K562 (cell line): ENCODE measurements around the gene PMFBP1. TPM values are rescaled to one million over a fixed set of nuclear protein-coding genes. Genes with fewer than 3 reads are reported as not detected.

Source experiments
- ATAC-seq: fragments of 200-7000 bp; cut with Tn5 transposase; 3 replicates; pipeline ENCODE4 v1.9.1; 2020; ENCODE audit warnings: moderate library complexity
- BruUV-seq: library from RNA; stranded (reverse); fragments of 400-500 nt; replicated peaks from 2 replicates; lab custom pipeline; 2021; lab: Mats Ljungman, UMichigan
- CTCF ChIA-PET: fragments of 300-600 bp; formaldehyde crosslinking; extraction: SDS; loops from one replicate; lab custom pipeline; 2021; ENCODE audit warnings: low intra/inter-chr PET ratio; lab: Yijun Ruan, JAX
- POLR2A ChIA-PET: fragments of 300-600, 350-650 bp; sonication (Branson Sonifier 250); formaldehyde crosslinking; extraction: SDS; loops from one replicate; lab custom pipeline; 2021; ENCODE audit warnings: antibody characterized with exemption, inconsistent platforms; lab: Yijun Ruan, JAX
- DNase-seq, 4 experiments: peaks; one replicate each; pipeline versions ENCODE4 v3.0.0 to v3.0.0-alpha.2; 2011 to 2018; ENCODE audit warnings: low spot score in 3 of 4, mixed read lengths in 3 of 4; ENCODE audit errors: extremely low read depth in 1 of 4
- FAIRE-seq: peaks from 2 replicates; lab custom pipeline; 2011; peaks lifted over from hg19 to GRCh38; lab: Jason Lieb, UNC
- H2AFZ ChIP-seq: 2 replicates; pipeline ENCODE4 v1.6.0; 2011; ENCODE audit warnings: low read depth, low read length, control low read depth, inconsistent platforms
- H3K27ac ChIP-seq: fragments of 200-600 bp; 3 replicates; pipeline ENCODE4 v1.8.0; 2011; ENCODE audit warnings: low read depth, mild to moderate bottlenecking, control low read depth, inconsistent platforms, low read length, moderate library complexity, mixed read lengths; ENCODE audit errors: extremely low read depth
- H3K27me3 ChIP-seq, 2 experiments: fragments of 300-600 bp in 1 of 2; 2 replicates in 1 of 2; 3 replicates in 1 of 2; pipeline versions ENCODE4 v1.6.0 to v1.8.0; 2011; ENCODE audit warnings: inconsistent platforms in 2 of 2, low read length in 2 of 2, mild to moderate bottlenecking in 1 of 2, mixed read lengths in 1 of 2, moderate library complexity in 1 of 2; ENCODE audit not compliant: control insufficient read depth in 2 of 2, insufficient read depth in 2 of 2
- H3K36me3 ChIP-seq: fragments of 300-600 bp; 3 replicates; pipeline ENCODE4 v1.8.0; 2011; ENCODE audit warnings: mild to moderate bottlenecking, low read length, inconsistent platforms; ENCODE audit not compliant: control insufficient read depth, insufficient read depth
- H3K4me1 ChIP-seq, 2 experiments: fragments of 200-600 bp in 1 of 2; replicated peaks in 1 of 2; 2 replicates in 1 of 2; 3 replicates in 1 of 2; pipeline versions ENCODE4 v1.5.1 to v1.8.0; 2011; ENCODE audit warnings: inconsistent platforms in 2 of 2, low read length in 2 of 2, mild to moderate bottlenecking in 1 of 2, mixed read lengths in 1 of 2, moderate library complexity in 1 of 2; ENCODE audit not compliant: control insufficient read depth in 2 of 2, insufficient read depth in 2 of 2
- H3K4me2 ChIP-seq: 2 replicates; pipeline ENCODE4 v1.6.1; 2011; ENCODE audit warnings: low read length, control low read depth, inconsistent platforms, mixed read lengths; ENCODE audit not compliant: insufficient read depth
- H3K4me3 ChIP-seq: fragments of 200-600 bp; sonication (generic), shearing (Covaris generic); 2 replicates; pipeline ENCODE4 v1.5.1; 2016; ENCODE audit warnings: control low read depth, inconsistent platforms
- H3K79me2 ChIP-seq: fragments of 200-600 bp; 3 replicates; pipeline ENCODE4 v1.8.0; 2011; ENCODE audit warnings: low read length, inconsistent platforms; ENCODE audit not compliant: control insufficient read depth, insufficient read depth
- H3K9ac ChIP-seq, 2 experiments: 2 replicates each; pipeline versions ENCODE4 v1.6.0 to v1.6.1; 2011; ENCODE audit warnings: low read depth in 2 of 2, low read length in 2 of 2, control low read depth in 1 of 2, inconsistent platforms in 1 of 2, mild to moderate bottlenecking in 1 of 2, mixed read lengths in 1 of 2; ENCODE audit not compliant: insufficient read depth in 1 of 2
- H3K9me1 ChIP-seq: one replicate; pipeline ENCODE4 v1.6.0; 2011; ENCODE audit warnings: inconsistent platforms, mild to moderate bottlenecking, low read length, moderate library complexity; ENCODE audit not compliant: control insufficient read depth, insufficient read depth
- H3K9me3 ChIP-seq: replicated peaks from 2 replicates; pipeline ENCODE4 v1.5.1; 2011; ENCODE audit warnings: low read depth, low read length, inconsistent platforms; ENCODE audit not compliant: control insufficient read depth, insufficient read depth
- H4K20me1 ChIP-seq: replicated peaks from 2 replicates; pipeline ENCODE4 v1.6.1; 2011; ENCODE audit warnings: low read length, inconsistent platforms, mixed read lengths; ENCODE audit not compliant: control insufficient read depth, insufficient read depth
- NUFIP1 ChIP-seq: fragments of 450-650 bp; IDR thresholded peaks from 2 replicates; pipeline ENCODE4 v1.6.1; 2018; ENCODE audit not compliant: partially characterized antibody
- WGBS: fragments of 100-300 bp; shearing (Covaris generic); methylation state at CpG from one replicate; pipeline ENCODE4 v1.1.6; 2016; ENCODE audit warnings: low coverage, mixed read lengths; ENCODE audit not compliant: insufficient coverage; ENCODE audit errors: missing lambda C conversion rate; 5-methylcytosine and 5-hydroxymethylcytosine counted together
- in situ Hi-C: fragments of 300-500 bp; cut with MboI; formaldehyde crosslinking; loops from 4 replicates; pipeline ENCODE4 v1.15.0; 2018; ENCODE audit warnings: inconsistent platforms, mixed read lengths
- intact Hi-C: fragments of 100-400 bp; cut with micrococcal nuclease; formaldehyde crosslinking; loops from 2 replicates; pipeline ENCODE4 v1.14.2; 2022
- polyA plus RNA-seq, 8 experiments: library from polyadenylated mRNA; depleted of rRNA in 4 of 8; stranded (reverse) in 5 of 8; unstranded in 3 of 8; fragments of >200 nt; fragmentation: Nextera tagmentation in 2 of 8; fragmentation: Illumina TruSeq in 1 of 8; extraction: Ambion mirVana in 2 of 8; extraction: Trizol in 1 of 8; gene quantifications; 2 replicates each; pipeline versions ENCODE4 v1.2.1 to v1.2.3, GENCODE V29; 2011 to 2014; ENCODE audit warnings: inconsistent platforms in 1 of 8, missing spikeins in 1 of 8
- total RNA-seq, 7 experiments: library from RNA; depleted of rRNA in 6 of 7; stranded (reverse); fragments of >200 nt in 6 of 7; fragmentation: Illumina TruSeq in 2 of 7; extraction: Trizol in 2 of 7; gene quantifications; 2 replicates each; pipeline versions ENCODE4 v1.2.1 to v1.2.3, GENCODE V29; 2011 to 2021; ENCODE audit warnings: low replicate concordance in 1 of 7
- TF ChIP-seq, protein P1 (sequence below): fragments of 450-650 bp; IDR thresholded peaks from 2 replicates; pipeline ENCODE4 v1.6.1; 2016

Gene PMFBP1
- total and polyA plus RNA-seq, 9 of the 15 experiments (the other 6 are each of a cell fraction or from before 2014, with no cell fraction given), result 0.13 to 0.91 (median 0.47) TPM

- DNase-seq (no peak), ATAC-seq (no peak)
- WGBS, result under 1% methylated on average over 7 of the region's 7 CpGs
- Histone ChIP-seq H3K4me1 (peaks cover 0 to 8% of the 10 kb centered on the region in 2 experiments; a peak in 1 of 5 replicates), H3K4me2 (no peak overlapping the region), H3K79me2 (no peaks in the 10 kb centered on the region), H3K36me3 (no peaks in the 10 kb centered on the region)
- POLR2A ChIA-PET, result interaction anchor here (0.6 to 1.8 kb wide), 3 partner anchors 9 to 37 kb away, joined by 3 to 5 read pairs (median 4); no protein-coding TSS in a partner anchor
- TF ChIP-seq, protein P1, sequence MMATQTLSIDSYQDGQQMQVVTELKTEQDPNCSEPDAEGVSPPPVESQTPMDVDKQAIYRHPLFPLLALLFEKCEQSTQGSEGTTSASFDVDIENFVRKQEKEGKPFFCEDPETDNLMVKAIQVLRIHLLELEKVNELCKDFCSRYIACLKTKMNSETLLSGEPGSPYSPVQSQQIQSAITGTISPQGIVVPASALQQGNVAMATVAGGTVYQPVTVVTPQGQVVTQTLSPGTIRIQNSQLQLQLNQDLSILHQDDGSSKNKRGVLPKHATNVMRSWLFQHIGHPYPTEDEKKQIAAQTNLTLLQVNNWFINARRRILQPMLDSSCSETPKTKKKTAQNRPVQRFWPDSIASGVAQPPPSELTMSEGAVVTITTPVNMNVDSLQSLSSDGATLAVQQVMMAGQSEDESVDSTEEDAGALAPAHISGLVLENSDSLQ, result peak; percentile 85
- TF ChIP-seq NUFIP1, result no peak
- TF ChIP-seq, all 486 proteins: peak for 1
- H3K4me3 ChIP-seq, result no peak overlapping the region
- H3K27ac ChIP-seq, result no peak overlapping the region
- H4K20me1 ChIP-seq, result no peaks in the 10 kb centered on the region; the same call in 1 of the 2 replicates
- CTCF ChIA-PET, result interaction anchor here (0.6 kb wide), 1 partner anchor 598 kb away, joined by 4 read pairs; no protein-coding TSS in a partner anchor
- BruUV-seq, result no TSS peak
- peaks cover 5 to 38% of the 10 kb centered on the region in 2 experiments; a peak in 3 of 5 replicates for H3K27me3 ChIP-seq
- no peaks in the 10 kb centered on the region for H3K9me3 ChIP-seq
- H3K9ac ChIP-seq, result no peak overlapping the region
- H2AFZ ChIP-seq, result no peak overlapping the region
- H3K9me1 ChIP-seq, result no peaks in the 10 kb centered on the region
- in situ Hi-C loops (no loop called here), intact Hi-C loops (loop anchor here (5.0 to 10.0 kb wide), 3 partner anchors 95 to 1827 kb away; no protein-coding TSS in a partner anchor)
- no peak for FAIRE-seq
Measured at GRCh38 chr16:72129976-72130656, 41.8 kb downstream of the PMFBP1 start.
